Glomerular visceral epithelial cell (primary cell): Measurements from ENCODE around the gene ERAP2.
"Not testable (repeated sequence)": the region's sequence is repeated elsewhere in the genome, so short reads cannot be mapped to it uniquely, and the experiment has no call there.

Experiments used
- DNase-seq: peaks from one replicate; pipeline ENCODE4 v3.0.0-alpha.2; 2016; ENCODE audit errors: extremely low spot score

Gene ERAP2, protein sequence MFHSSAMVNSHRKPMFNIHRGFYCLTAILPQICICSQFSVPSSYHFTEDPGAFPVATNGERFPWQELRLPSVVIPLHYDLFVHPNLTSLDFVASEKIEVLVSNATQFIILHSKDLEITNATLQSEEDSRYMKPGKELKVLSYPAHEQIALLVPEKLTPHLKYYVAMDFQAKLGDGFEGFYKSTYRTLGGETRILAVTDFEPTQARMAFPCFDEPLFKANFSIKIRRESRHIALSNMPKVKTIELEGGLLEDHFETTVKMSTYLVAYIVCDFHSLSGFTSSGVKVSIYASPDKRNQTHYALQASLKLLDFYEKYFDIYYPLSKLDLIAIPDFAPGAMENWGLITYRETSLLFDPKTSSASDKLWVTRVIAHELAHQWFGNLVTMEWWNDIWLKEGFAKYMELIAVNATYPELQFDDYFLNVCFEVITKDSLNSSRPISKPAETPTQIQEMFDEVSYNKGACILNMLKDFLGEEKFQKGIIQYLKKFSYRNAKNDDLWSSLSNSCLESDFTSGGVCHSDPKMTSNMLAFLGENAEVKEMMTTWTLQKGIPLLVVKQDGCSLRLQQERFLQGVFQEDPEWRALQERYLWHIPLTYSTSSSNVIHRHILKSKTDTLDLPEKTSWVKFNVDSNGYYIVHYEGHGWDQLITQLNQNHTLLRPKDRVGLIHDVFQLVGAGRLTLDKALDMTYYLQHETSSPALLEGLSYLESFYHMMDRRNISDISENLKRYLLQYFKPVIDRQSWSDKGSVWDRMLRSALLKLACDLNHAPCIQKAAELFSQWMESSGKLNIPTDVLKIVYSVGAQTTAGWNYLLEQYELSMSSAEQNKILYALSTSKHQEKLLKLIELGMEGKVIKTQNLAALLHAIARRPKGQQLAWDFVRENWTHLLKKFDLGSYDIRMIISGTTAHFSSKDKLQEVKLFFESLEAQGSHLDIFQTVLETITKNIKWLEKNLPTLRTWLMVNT

GRCh38 chr5:96876292-96876850, at the start of gene ERAP2:
TSS of gene ERAP2 (plus strand) at chr5:96876500. CDS start at chr5:96879686, 3,186 bp downstream.
- peak; percentile 55 for DNase-seq

DNA sequence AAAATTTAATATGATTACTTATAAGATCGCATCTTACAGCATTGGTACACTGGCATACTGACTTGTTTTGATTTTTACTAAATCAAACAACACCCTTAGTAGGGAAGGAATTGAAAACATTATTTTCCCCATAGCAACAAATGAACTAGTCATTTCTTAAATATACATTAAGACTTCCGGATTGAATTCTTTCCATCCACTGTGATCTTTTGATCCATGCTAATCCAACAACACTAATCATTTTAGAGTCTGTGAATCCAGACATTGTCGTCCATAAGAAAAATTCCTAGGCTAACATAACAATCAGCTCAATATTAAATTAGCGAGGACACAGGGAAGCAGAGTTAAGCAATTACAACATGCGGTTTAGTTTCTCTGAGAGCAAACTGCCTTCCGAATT, 47.0 kb upstream of the ERAP2 start:
- no peak for DNase-seq

DNA sequence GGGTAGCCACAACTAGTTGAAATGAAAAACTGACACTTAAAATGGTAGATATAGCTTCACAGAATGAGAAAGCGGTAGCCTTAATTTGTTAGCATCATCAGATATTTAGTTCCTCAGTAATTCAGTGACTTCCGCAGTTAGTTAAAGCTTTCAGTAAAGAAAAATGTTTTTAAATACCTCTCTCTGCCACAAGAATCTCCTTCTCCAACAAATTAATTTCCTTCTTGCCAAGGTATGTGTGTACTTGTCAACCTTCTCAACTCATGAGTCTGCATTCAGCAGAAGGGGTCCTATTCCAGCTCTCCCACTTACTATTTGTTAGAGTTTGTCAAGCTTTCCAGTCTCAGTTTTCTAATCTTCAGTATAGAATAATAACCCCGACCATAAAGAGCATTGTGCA, 42.3 kb upstream of the ERAP2 start:
- no peak for DNase-seq

- DNase-seq = no peak
Observed at GRCh38 chr5:96835791-96836191, 40.5 kb upstream of the ERAP2 start.

DNA sequence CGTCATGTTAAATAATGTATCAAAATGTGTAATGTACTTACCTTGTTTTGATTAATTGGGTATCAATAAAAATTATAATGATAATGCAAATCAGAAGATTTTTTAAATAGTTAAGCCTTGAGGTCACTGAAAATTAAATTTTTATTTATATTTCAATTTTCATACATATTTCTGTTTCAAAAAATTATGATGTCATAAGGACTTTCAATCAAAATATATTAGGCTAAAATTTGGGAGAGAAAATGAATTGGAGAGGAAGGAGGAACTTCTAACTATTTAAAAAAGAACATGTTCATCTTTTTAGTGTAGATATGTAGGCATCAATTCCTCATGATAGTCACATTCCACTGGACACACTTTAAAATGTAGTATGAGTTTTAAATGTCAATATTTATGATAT, 39.5 kb upstream of the ERAP2 start:
- DNase-seq = no peak

DNA sequence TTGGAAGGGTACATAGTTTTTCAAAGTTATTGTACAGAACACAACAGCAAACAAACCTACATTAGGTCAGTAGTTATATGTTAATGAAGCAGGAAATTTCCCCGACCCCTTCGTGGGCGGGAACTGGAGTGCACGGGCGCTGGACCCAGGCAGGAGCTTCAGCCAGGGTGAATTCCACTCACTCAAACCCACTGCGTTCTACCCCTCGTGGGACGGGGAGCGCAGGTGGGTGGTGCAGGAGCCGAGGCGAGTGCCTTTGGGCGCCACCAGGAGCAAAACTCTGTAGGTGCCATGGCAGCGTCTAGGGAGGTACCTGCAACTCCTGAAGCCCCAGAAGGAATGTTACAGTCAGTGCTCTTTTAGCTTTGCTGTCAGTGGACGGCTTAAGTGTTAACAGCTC, 39.0 kb upstream of the ERAP2 start:
- DNase-seq = no peak

DNA sequence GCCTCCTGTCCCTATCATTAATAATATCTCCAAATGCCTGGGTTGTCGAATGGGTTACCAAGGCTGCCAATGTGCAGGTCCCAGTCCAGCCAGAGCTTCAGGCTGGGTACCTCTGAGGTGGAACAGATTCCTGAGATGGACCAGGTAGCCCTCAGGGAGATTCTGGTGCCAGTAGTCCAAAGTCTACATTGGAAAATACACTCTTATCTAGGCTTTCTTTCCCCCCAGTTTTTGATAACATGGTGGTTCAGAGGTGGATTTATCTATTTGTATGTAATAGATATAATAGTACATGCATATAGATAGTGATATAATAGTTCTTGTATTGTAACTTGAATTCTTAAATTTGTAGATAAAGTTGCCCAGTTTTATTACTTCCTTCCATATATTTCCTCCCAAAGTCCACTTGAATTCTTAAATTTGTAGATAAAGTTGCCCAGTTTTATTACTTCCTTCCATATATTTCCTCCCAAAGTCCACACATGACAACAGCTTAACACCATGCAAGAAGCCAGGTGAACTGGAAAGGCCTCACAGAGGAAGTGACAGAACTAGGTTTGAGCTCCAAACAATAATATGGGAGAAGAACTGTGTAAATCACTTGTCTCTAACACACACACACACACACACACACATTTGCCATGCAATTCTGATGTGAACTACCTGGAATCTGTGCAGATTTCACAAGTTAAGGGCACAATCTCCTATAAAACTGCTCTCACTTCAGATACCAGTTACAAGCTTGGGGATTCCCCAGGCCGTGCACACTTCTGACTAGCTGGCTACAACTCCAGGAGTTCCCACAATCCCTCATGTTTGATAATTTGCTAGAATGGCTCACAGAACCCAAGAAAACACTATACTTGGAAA, 37.9 kb upstream of the ERAP2 start:
- no peak for DNase-seq

DNA sequence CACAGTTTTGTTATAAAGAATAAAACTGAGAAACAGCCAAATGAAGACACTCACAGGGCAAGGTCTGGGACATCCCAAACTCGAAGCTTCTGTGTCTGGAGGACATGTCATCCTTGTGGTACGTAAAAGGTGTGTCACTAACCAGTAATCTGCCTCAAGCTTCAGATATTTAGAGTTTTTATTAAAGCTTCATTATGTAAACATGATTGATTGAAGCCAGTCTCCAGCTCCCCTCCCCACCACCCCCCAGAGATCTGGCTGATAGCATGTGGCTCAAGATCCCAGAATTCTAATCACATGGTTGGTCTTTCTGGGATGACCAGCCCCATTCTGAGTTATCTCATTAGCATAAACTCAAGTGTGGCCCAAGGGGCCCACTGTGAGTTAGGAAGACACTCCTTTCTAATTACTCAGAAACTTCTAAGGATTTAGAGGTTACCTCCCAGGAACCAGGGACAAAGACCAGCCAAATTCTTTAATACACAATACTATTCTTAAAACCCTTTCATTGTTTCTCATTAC, 37.2 kb upstream of the ERAP2 start:
- no peak for DNase-seq

- not testable (repeated sequence) for DNase-seq
Observed at GRCh38 chr5:96841931-96842330, 34.4 kb upstream of the ERAP2 start.

DNA sequence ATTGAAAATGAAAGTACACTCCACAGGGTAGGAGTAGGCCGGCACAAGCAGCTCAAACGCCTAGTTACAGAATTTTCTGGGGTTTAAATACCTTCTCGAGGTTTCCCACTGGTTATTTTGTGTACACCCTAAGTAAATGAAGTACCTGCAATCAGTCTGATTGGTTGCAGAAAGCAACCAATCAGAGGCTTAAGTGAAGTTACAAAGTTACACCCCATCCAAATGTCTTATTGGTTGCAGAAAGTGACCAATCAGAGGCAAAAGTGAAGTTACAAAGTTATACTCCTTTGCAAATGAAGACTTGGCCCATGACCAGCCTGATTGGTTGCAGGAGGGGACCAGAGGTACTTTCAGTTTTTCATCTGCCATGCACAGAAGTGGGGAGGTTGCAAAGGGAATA, 33.2 kb upstream of the ERAP2 start:
- no peak for DNase-seq

- no peak for DNase-seq
Observed at GRCh38 chr5:96844481-96844990, 31.8 kb upstream of the ERAP2 start.

- no peak for DNase-seq
Observed at GRCh38 chr5:96851312-96852062, 24.8 kb upstream of the ERAP2 start.

DNA sequence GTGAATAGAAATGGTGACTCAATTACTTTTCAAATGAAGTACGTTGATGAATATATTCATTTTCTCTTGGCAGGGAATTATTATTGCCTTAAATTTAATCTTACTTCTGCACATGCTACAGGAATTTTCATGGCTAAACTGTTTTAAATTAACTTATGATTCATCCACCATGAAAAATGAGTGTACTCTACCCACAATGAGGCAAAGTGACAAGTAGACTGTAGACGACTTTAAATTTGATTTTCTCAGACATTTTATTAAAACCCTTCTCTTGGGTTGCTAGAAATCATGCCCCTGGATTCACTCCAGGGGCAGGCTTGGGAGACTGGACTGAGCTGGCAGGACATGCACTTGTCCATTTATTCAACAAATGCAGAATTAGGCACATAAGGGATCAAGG, 23.5 kb upstream of the ERAP2 start:
- DNase-seq = peak; percentile 37

DNA sequence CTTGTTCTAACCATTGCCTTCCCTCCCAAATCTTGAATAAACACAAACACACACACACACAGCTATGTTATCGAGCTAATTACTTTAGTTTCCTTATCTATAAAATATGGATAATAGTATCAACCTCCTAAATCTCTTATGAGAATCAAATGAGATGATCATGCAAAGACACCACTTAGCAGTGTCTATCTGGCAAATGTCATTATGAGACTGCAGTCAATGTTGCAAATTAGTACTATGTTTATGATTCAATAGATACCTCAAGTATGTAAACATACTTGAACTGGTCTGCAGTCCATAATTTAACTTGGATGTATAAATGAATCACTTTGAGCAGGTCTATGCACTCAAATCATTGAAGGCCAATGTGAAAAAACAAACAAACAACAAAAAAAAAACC, 22.2 kb upstream of the ERAP2 start:
- no peak for DNase-seq

DNA sequence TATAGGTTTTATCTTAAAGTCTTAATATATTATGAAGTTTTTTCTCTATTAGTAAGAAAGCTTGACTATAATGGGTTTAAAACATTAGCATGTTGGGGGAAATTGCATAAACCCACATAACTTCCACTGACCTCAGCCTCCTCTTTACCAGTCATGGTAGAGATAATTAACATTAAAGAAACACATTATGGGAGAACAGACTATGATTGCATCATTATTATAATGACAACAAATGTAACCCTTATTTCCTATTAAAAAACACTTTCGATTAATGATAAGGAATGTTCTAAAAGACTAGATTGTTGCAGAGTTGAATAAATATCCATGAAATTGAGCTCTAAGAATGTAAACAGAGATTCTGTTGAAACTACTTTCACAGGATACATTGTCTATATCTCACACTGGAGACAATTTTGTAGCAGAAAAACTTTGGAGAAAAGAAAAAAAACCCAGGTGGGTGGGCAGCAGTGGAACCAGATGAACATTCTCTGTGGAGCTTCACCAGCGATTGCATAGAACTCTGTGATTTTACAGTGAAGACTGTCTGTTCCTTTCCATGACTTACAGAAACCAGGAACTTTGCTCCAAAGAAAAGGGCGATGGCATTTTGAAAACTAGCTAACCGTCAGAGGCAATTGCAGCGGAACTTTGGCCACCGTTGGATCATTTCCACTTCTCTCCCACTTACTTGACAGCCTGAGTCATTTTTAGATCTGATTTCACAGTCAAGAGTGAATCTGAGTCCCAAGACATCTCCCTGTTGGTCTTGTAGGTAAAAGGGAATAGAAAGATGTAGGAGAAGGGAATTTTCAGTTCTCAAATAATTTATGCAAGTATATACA, 21.0 kb upstream of the ERAP2 start:
- peak; percentile 64 for DNase-seq

- no peak for DNase-seq
Observed at GRCh38 chr5:96856371-96856770, 19.9 kb upstream of the ERAP2 start.

GRCh38 chr5:96857454-96857853, 18.8 kb upstream of the ERAP2 start:
- no peak for DNase-seq

DNA sequence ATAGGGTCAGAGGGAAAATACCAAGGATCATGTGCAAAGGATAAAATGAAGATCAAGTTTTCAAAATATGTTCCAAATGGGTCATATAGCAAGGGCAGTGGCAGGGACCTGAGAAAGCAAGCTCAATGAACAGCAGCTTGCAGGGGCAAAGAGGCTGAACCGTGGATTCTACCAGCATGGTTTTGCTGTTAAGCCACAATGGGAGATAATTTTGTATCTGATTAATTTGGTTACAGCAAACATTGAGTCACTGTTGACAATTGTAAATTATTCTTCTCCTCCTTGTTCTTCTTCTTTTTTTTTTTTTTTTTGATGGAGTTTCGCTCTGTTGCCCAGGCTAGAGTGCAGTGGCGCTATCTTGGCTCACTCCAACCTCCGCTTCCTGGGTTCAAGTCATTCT, 18.4 kb upstream of the ERAP2 start:
- DNase-seq = no peak

DNA sequence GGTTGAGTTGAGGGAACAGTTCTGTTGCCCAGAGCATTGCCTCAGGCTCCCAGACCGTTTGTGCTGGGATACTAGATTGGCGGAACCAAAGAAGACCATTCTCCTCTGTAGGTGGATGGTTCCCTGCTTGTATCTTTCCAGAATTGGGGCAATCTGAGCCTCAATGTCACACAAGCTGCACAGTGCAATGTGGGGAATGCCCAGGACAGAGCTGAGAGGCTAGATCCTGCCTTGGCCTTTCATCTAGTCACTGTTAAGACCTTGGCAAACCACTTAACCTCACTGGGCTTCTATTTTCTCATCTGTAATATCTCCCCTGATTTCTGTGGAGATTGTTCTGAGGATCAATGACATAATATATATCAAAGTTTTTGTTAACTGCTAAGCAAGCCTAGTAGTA, 16.9 kb upstream of the ERAP2 start:
- DNase-seq = no peak
